Stomach smooth muscle (tissue), 2 donors: ENCODE measurements around the gene GPR101.

Experiments
- H3K27ac ChIP-seq: one replicate; pipeline ENCODE4 v1.7.0; 2013; ENCODE audit warnings: mild to moderate bottlenecking, low read length, inconsistent platforms
- H3K27me3 ChIP-seq, 2 donors: one replicate each; pipeline ENCODE4 v1.7.0; 2013; ENCODE audit warnings: low read length in 2 of 2; ENCODE audit not compliant: insufficient read depth in 2 of 2, control insufficient read depth in 1 of 2
- H3K36me3 ChIP-seq, 2 donors: one replicate each; pipeline ENCODE4 v1.7.0; 2013; ENCODE audit warnings: low read length in 2 of 2; ENCODE audit not compliant: control insufficient read depth in 2 of 2, insufficient read depth in 2 of 2
- H3K4me1 ChIP-seq: one replicate; pipeline ENCODE4 v1.7.0; 2013; ENCODE audit warnings: low read length; ENCODE audit not compliant: control insufficient read depth, insufficient read depth
- H3K4me3 ChIP-seq, 2 donors: one replicate each; pipeline ENCODE4 v1.7.0; 2013; ENCODE audit warnings: low read length in 2 of 2
- H3K9ac ChIP-seq, 2 donors: one replicate each; pipeline ENCODE4 v1.7.0; 2013; ENCODE audit warnings: low read length in 2 of 2, mild to moderate bottlenecking in 1 of 2
- H3K9me3 ChIP-seq, 2 donors: one replicate each; pipeline ENCODE4 v1.7.0; 2013; ENCODE audit warnings: low read length in 2 of 2; ENCODE audit not compliant: control insufficient read depth in 2 of 2
- donor health status: healthy.
- donor health status: Pancreatic carcinoma.

Gene GPR101

GRCh38 chrX:137044893-137045292, 11.1 kb upstream of the GPR101 start:
- Histone ChIP-seq H3K9ac (no peak overlapping the region), H3K9me3 (peaks cover 0 to 6% of the 10 kb centered on the region in 2 donors), H3K36me3 (no peaks in the 10 kb centered on the region), H3K4me3 (no peak overlapping the region), H3K4me1 (no peaks in the 10 kb centered on the region), H3K27ac (no peak overlapping the region), H3K27me3 (peaks cover 0 to 18% of the 10 kb centered on the region in 2 donors)

- Histone ChIP-seq H3K27ac (no peak overlapping the region), H3K9me3 (peaks cover 0 to 6% of the 10 kb centered on the region in 2 donors), H3K4me3 (no peak overlapping the region), H3K4me1 (no peaks in the 10 kb centered on the region), H3K27me3 (peaks cover 0 to 15% of the 10 kb centered on the region in 2 donors), H3K36me3 (no peaks in the 10 kb centered on the region), H3K9ac (no peak overlapping the region)
Observed at GRCh38 chrX:137043736-137044135, 9.9 kb upstream of the GPR101 start.

- Histone ChIP-seq H3K27me3 (peaks cover 0 to 13% of the 10 kb centered on the region in 2 donors), H3K4me1 (no peaks in the 10 kb centered on the region), H3K36me3 (no peaks in the 10 kb centered on the region), H3K9ac (no peak overlapping the region), H3K9me3 (peaks cover 0 to 6% of the 10 kb centered on the region in 2 donors), H3K27ac (no peak overlapping the region), H3K4me3 (no peak overlapping the region)
Observed at GRCh38 chrX:137041329-137041728, 7.5 kb upstream of the GPR101 start.

GRCh38 chrX:137040113-137040794, 6.5 kb upstream of the GPR101 start:
- no peaks in the 10 kb centered on the region for H3K4me1 ChIP-seq
- H3K4me3 ChIP-seq: no peak overlapping the region
- no peak overlapping the region for H3K27ac ChIP-seq
- no peaks in the 10 kb centered on the region for H3K36me3 ChIP-seq
- H3K9ac ChIP-seq: no peak overlapping the region
- H3K27me3 ChIP-seq: peaks cover 0 to 19% of the 10 kb centered on the region in 2 donors
- peaks cover 0 to 6% of the 10 kb centered on the region in 2 donors for H3K9me3 ChIP-seq

GRCh38 chrX:137034508-137034872, 695 bp upstream of the GPR101 start:
- H3K9me3 ChIP-seq: peaks cover 0 to 5% of the 10 kb centered on the region in 2 donors
- no peaks in the 10 kb centered on the region for H3K36me3 ChIP-seq
- no peak overlapping the region for H3K4me3 ChIP-seq
- no peak overlapping the region for H3K9ac ChIP-seq
- peaks cover 29 to 56% of the 10 kb centered on the region in 2 donors for H3K27me3 ChIP-seq
- H3K27ac ChIP-seq: no peak overlapping the region
- H3K4me1 ChIP-seq: peaks cover 15% of the 10 kb centered on the region

- Histone ChIP-seq H3K4me1 (peaks cover 15% of the 10 kb centered on the region), H3K4me3 (peak overlapping the region in 1 of 2 donors; percentile 22), H3K27me3 (peaks cover 29 to 56% of the 10 kb centered on the region in 2 donors), H3K27ac (no peak overlapping the region), H3K9me3 (peaks cover 0 to 5% of the 10 kb centered on the region in 2 donors), H3K9ac (no peak overlapping the region), H3K36me3 (no peaks in the 10 kb centered on the region)
Observed at GRCh38 chrX:137032841-137033773, 688 bp downstream of the GPR101 start.

GRCh38 chrX:137032341-137032694, 1.5 kb downstream of the GPR101 start:
- Histone ChIP-seq H3K4me3 (peak overlapping the region; percentile 67 to 73), H3K27ac (no peak overlapping the region), H3K9ac (no peak overlapping the region), H3K27me3 (peaks cover 29 to 56% of the 10 kb centered on the region in 2 donors), H3K9me3 (peaks cover 0 to 5% of the 10 kb centered on the region in 2 donors), H3K36me3 (no peaks in the 10 kb centered on the region), H3K4me1 (peaks cover 15% of the 10 kb centered on the region)

- no peak overlapping the region for H3K9ac ChIP-seq
- H3K27ac ChIP-seq: no peak overlapping the region
- no peaks in the 10 kb centered on the region for H3K36me3 ChIP-seq
- H3K9me3 ChIP-seq: peaks cover 0 to 5% of the 10 kb centered on the region in 2 donors
- peak overlapping the region; percentile 67 to 73 for H3K4me3 ChIP-seq
- H3K27me3 ChIP-seq: peaks cover 29 to 56% of the 10 kb centered on the region in 2 donors
- H3K4me1 ChIP-seq: peaks cover 15% of the 10 kb centered on the region
Observed at GRCh38 chrX:137031517-137032340, 2.1 kb downstream of the GPR101 start.

GRCh38 chrX:137031039-137031438, 2.8 kb downstream of the GPR101 start:
- Histone ChIP-seq H3K27ac (no peak overlapping the region), H3K27me3 (peaks cover 29 to 53% of the 10 kb centered on the region in 2 donors), H3K4me1 (peaks cover 15% of the 10 kb centered on the region), H3K9ac (no peak overlapping the region), H3K4me3 (peak overlapping the region in 1 of 2 donors; percentile 67), H3K9me3 (peaks cover 0 to 5% of the 10 kb centered on the region in 2 donors), H3K36me3 (no peaks in the 10 kb centered on the region)

GRCh38 chrX:137028699-137029098, 5.1 kb downstream of the GPR101 start:
- H3K4me3 ChIP-seq: no peak overlapping the region
- no peaks in the 10 kb centered on the region for H3K36me3 ChIP-seq
- no peak overlapping the region for H3K27ac ChIP-seq
- H3K27me3 ChIP-seq: peaks cover 24 to 38% of the 10 kb centered on the region in 2 donors
- peaks cover 0 to 5% of the 10 kb centered on the region in 2 donors for H3K9me3 ChIP-seq
- peaks cover 13% of the 10 kb centered on the region for H3K4me1 ChIP-seq
- no peak overlapping the region for H3K9ac ChIP-seq
